Measurements from ENCODE around the gene GOLGA2.

DNA sequence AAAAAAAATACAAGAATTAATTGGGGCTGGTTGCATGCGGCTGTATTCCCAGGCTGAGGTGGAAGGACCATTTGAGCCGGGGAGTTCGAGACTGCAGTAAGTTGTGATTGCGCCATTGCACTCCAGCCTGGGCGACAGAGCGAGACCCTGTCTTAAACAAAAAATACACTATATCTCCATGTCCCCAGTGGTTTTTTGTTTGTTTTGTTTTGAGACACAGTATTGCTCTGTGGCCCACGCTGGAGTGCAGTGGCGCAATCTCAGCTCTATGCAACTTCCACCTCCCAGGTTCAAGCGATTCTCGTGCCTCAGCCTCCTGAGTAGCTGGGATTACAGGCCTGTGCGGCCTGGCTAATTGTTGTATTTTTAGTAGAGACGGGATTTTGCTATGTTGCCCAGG, 48.0 kb upstream of the GOLGA2 start:
- TF ChIP-seq, protein P1, sequence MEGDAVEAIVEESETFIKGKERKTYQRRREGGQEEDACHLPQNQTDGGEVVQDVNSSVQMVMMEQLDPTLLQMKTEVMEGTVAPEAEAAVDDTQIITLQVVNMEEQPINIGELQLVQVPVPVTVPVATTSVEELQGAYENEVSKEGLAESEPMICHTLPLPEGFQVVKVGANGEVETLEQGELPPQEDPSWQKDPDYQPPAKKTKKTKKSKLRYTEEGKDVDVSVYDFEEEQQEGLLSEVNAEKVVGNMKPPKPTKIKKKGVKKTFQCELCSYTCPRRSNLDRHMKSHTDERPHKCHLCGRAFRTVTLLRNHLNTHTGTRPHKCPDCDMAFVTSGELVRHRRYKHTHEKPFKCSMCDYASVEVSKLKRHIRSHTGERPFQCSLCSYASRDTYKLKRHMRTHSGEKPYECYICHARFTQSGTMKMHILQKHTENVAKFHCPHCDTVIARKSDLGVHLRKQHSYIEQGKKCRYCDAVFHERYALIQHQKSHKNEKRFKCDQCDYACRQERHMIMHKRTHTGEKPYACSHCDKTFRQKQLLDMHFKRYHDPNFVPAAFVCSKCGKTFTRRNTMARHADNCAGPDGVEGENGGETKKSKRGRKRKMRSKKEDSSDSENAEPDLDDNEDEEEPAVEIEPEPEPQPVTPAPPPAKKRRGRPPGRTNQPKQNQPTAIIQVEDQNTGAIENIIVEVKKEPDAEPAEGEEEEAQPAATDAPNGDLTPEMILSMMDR (IDR thresholded peaks at IDR 0.05), result no peak
- TF ChIP-seq EZH2 (IDR thresholded peaks at IDR 0.05; ENCODE audit: borderline replicate concordance, insufficient read depth, low read depth, low read length, poor library complexity, severe bottlenecking), result no peak
